NT2/D1 (cell line): Measurements from ENCODE around the gene SH3GLB1.

Experiments used
- DNase-seq: peaks from one replicate; pipeline ENCODE4 v3.0.0-alpha.2; 2011; ENCODE audit warnings: low read depth, low spot score
- H3K27me3 ChIP-seq: 2 replicates; pipeline ENCODE4 v1.6.0; 2011; ENCODE audit warnings: mild to moderate bottlenecking; ENCODE audit not compliant: insufficient read length, insufficient read depth
- H3K36me3 ChIP-seq: 2 replicates; pipeline ENCODE4 v1.6.1; 2011; ENCODE audit warnings: mild to moderate bottlenecking, low read length, mixed read lengths; ENCODE audit not compliant: insufficient read depth, insufficient read length
- H3K4me1 ChIP-seq: 2 replicates; pipeline ENCODE4 v1.5.1; 2011; ENCODE audit not compliant: insufficient read depth, insufficient read length
- H3K4me3 ChIP-seq: 2 replicates; pipeline ENCODE4 v1.5.1; 2011; ENCODE audit warnings: low read depth; ENCODE audit not compliant: insufficient read length
- H3K9ac ChIP-seq: 2 replicates; pipeline ENCODE4 v1.6.0; 2011; ENCODE audit warnings: low read depth; ENCODE audit not compliant: insufficient read length
- H3K9me3 ChIP-seq: 2 replicates; pipeline ENCODE4 v1.5.1; 2011; ENCODE audit warnings: mild to moderate bottlenecking, low read length; ENCODE audit not compliant: insufficient read depth
- SUZ12 ChIP-seq: IDR thresholded peaks from 2 replicates; pipeline ENCODE4 v1.6.1; 2011; ENCODE audit not compliant: insufficient read length, insufficient read depth; ENCODE audit errors: extremely low read depth
- YY1 ChIP-seq: IDR thresholded peaks from 2 replicates; pipeline ENCODE4 v1.6.1; 2011; ENCODE audit not compliant: insufficient read length, insufficient read depth
- ZNF274 ChIP-seq: IDR thresholded peaks from 2 replicates; pipeline ENCODE4 v1.6.1; 2011; ENCODE audit warnings: mild to moderate bottlenecking, low read depth, low read length

The SH3GLB1 gene

GRCh38 chr1:86712088-86712860 is 7.9 kb downstream of the SH3GLB1 start:
- Histone ChIP-seq H3K4me1 (no peaks in the 10 kb centered on the region), H3K27me3 (no peaks in the 10 kb centered on the region), H3K9ac (no peak overlapping the region), H3K9me3 (no peaks in the 10 kb centered on the region), H3K36me3 (peaks cover 25% of the 10 kb centered on the region), H3K4me3 (no peak overlapping the region)
- TF ChIP-seq YY1 (no peak), SUZ12 (no peak), ZNF274 (no peak)
- no peak for DNase-seq

GRCh38 chr1:86713477-86713876 is 9.1 kb downstream of the SH3GLB1 start:
- H3K27me3 ChIP-seq, result no peaks in the 10 kb centered on the region
- no peak for TF ChIP-seq SUZ12
- TF ChIP-seq ZNF274, result no peak
- TF ChIP-seq YY1, result no peak
- peaks cover 29% of the 10 kb centered on the region for H3K36me3 ChIP-seq
- no peaks in the 10 kb centered on the region for H3K9me3 ChIP-seq
- no peak overlapping the region for H3K9ac ChIP-seq
- H3K4me3 ChIP-seq, result no peak overlapping the region
- no peak for DNase-seq
- H3K4me1 ChIP-seq, result no peaks in the 10 kb centered on the region

GRCh38 chr1:86714159-86714558 is 9.8 kb downstream of the SH3GLB1 start:
- H3K9me3 ChIP-seq, result no peaks in the 10 kb centered on the region
- no peak for TF ChIP-seq ZNF274
- TF ChIP-seq YY1, result no peak
- TF ChIP-seq SUZ12, result no peak
- peaks cover 34% of the 10 kb centered on the region for H3K36me3 ChIP-seq
- no peaks in the 10 kb centered on the region for H3K27me3 ChIP-seq
- H3K4me1 ChIP-seq, result no peaks in the 10 kb centered on the region
- no peak for DNase-seq
- H3K9ac ChIP-seq, result no peak overlapping the region
- H3K4me3 ChIP-seq, result no peak overlapping the region

- Histone ChIP-seq H3K9me3 (no peaks in the 10 kb centered on the region), H3K4me1 (no peaks in the 10 kb centered on the region), H3K4me3 (no peak overlapping the region), H3K9ac (no peak overlapping the region), H3K36me3 (peaks cover 38% of the 10 kb centered on the region), H3K27me3 (no peaks in the 10 kb centered on the region)
- TF ChIP-seq SUZ12 (no peak), YY1 (no peak), ZNF274 (no peak)
- DNase-seq, result no peak
Measured at GRCh38 chr1:86714561-86715244, 10.3 kb downstream of the SH3GLB1 start.

GRCh38 chr1:86718786-86719185 is 14.4 kb downstream of the SH3GLB1 start:
- H3K27me3 ChIP-seq, result no peaks in the 10 kb centered on the region
- no peak overlapping the region for H3K4me3 ChIP-seq

GRCh38 chr1:86731416-86731815 is 27.0 kb downstream of the SH3GLB1 start:
- no peaks in the 10 kb centered on the region for H3K9me3 ChIP-seq
- H3K36me3 ChIP-seq, result peaks cover 71% of the 10 kb centered on the region

More at GRCh38 chr1:86718786-86719185, 14.4 kb downstream of the SH3GLB1 start:
- no peak for DNase-seq
- Histone ChIP-seq H3K4me1 (no peaks in the 10 kb centered on the region), H3K9me3 (no peaks in the 10 kb centered on the region), H3K36me3 (peaks cover 71% of the 10 kb centered on the region), H3K9ac (no peak overlapping the region)
- TF ChIP-seq ZNF274, result no peak
- TF ChIP-seq YY1, result no peak
- TF ChIP-seq SUZ12, result no peak

GRCh38 chr1:86733340-86733739 is 29.0 kb downstream of the SH3GLB1 start:
- DNase-seq, result no peak
- Histone ChIP-seq H3K9ac (no peak overlapping the region), H3K27me3 (no peaks in the 10 kb centered on the region), H3K4me1 (no peaks in the 10 kb centered on the region), H3K9me3 (no peaks in the 10 kb centered on the region), H3K4me3 (no peak overlapping the region), H3K36me3 (peaks cover 74% of the 10 kb centered on the region)
- TF ChIP-seq SUZ12 (no peak), ZNF274 (no peak), YY1 (no peak)

More at GRCh38 chr1:86731416-86731815, 27.0 kb downstream of the SH3GLB1 start:
- Histone ChIP-seq H3K9ac (no peak overlapping the region), H3K4me3 (no peak overlapping the region), H3K27me3 (no peaks in the 10 kb centered on the region), H3K4me1 (no peaks in the 10 kb centered on the region)
- no peak for TF ChIP-seq SUZ12
- no peak for TF ChIP-seq YY1
- TF ChIP-seq ZNF274, result no peak
- DNase-seq, result no peak
